OCI-LY7 (cell line): ENCODE measurements around the gene KCNQ5. TPM values are rescaled to one million over a fixed set of nuclear protein-coding genes. Genes with fewer than 3 reads are reported as not detected.

ENCODE experiments used
- BruUV-seq: library from RNA; stranded (reverse); fragments of 400-500 nt; replicated peaks from 2 replicates; lab custom pipeline; 2021; lab: Mats Ljungman, UMichigan
- CTCF ChIA-PET: fragments of 300-600 bp; sonication (Branson Sonifier 250); formaldehyde crosslinking; loops from one replicate; lab custom pipeline; 2022; ENCODE audit warnings: antibody characterized with exemption; ENCODE audit not compliant: unreplicated experiment; lab: Charles Lee
- POLR2A ChIA-PET: fragments of 300-600 bp; sonication (Branson Sonifier 250); formaldehyde crosslinking; loops from one replicate; lab custom pipeline; 2022; ENCODE audit warnings: antibody characterized with exemption; lab: Charles Lee
- DNase-seq: peaks from one replicate; pipeline ENCODE4 v3.0.0-alpha.2; 2015; ENCODE audit warnings: low spot score
- H2AFZ ChIP-seq: fragments of 200-600 bp; sonication (generic), shearing (Covaris generic); 2 replicates; pipeline ENCODE4 v1.6.1; 2014; ENCODE audit warnings: mild to moderate bottlenecking, antibody characterized with exemption, low read length, moderate library complexity
- H3K27ac ChIP-seq: fragments of 200-600 bp; sonication (generic); 2 replicates; pipeline ENCODE4 v1.5.1; 2014; ENCODE audit warnings: mixed run types, low read depth, mild to moderate bottlenecking, moderate library complexity, low read length, inconsistent platforms; ENCODE audit not compliant: poor library complexity, severe bottlenecking
- H3K36me3 ChIP-seq: fragments of 200-600 bp; sonication (generic); 2 replicates; pipeline ENCODE4 v1.6.1; 2014; ENCODE audit warnings: mild to moderate bottlenecking, antibody characterized with exemption, low read length, moderate library complexity, mixed read lengths; ENCODE audit not compliant: insufficient read depth
- H3K4me1 ChIP-seq: fragments of 200-600 bp; sonication (generic); 2 replicates; pipeline ENCODE4 v1.5.1; 2014; ENCODE audit warnings: mild to moderate bottlenecking, low read length; ENCODE audit not compliant: insufficient read depth, poor library complexity, severe bottlenecking
- H3K4me2 ChIP-seq: fragments of 200-600 bp; sonication (generic); 2 replicates; pipeline ENCODE4 v1.6.1; 2014; ENCODE audit warnings: mild to moderate bottlenecking, low read length
- H3K4me3 ChIP-seq: fragments of 200-600 bp; sonication (generic); 2 replicates; pipeline ENCODE4 v1.5.1; 2014; ENCODE audit warnings: mild to moderate bottlenecking, low read depth, low read length; ENCODE audit not compliant: poor library complexity, severe bottlenecking
- H3K79me2 ChIP-seq: fragments of 200-600 bp; sonication (generic); 2 replicates; pipeline ENCODE4 v1.6.1; 2016; ENCODE audit warnings: low read depth, mild to moderate bottlenecking, low read length, moderate library complexity, mixed read lengths; ENCODE audit not compliant: insufficient read depth
- H3K9me2 ChIP-seq: fragments of 200-600 bp; sonication (generic); 2 replicates; pipeline ENCODE4 v1.6.1; 2016; ENCODE audit warnings: mild to moderate bottlenecking, low read length, mixed read lengths; ENCODE audit not compliant: insufficient read depth
- H3K9me3 ChIP-seq: fragments of 200-600 bp; sonication (generic); 2 replicates; pipeline ENCODE4 v1.6.1; 2014; ENCODE audit warnings: mild to moderate bottlenecking, mixed run types, low read length, mixed read lengths
- H4K20me1 ChIP-seq: fragments of 200-600 bp; sonication (generic); 2 replicates; pipeline ENCODE4 v1.6.1; 2014; ENCODE audit warnings: mild to moderate bottlenecking, antibody characterized with exemption, low read length, moderate library complexity, mixed read lengths; ENCODE audit not compliant: insufficient read depth
- CTCF ChIP-seq: fragments of 200-600 bp; sonication (generic); conservative IDR thresholded peaks from 2 replicates; pipeline ENCODE4 v1.5.1; 2014; ENCODE audit warnings: mild to moderate bottlenecking, antibody characterized with exemption, low read length, moderate library complexity, mixed read lengths
- EZH2phosphoT487 ChIP-seq: fragments of 200-600 bp; sonication (generic); IDR thresholded peaks from 2 replicates; pipeline ENCODE4 v1.6.1; 2018; ENCODE audit warnings: low read depth, borderline replicate concordance, mild to moderate bottlenecking, mixed run types, antibody characterized with exemption, low read length, moderate library complexity, mixed read lengths
- intact Hi-C: fragments of 100-400 bp; cut with micrococcal nuclease; formaldehyde crosslinking; loops from one replicate; pipeline ENCODE4 v1.10.0; 2022; ENCODE audit not compliant: unreplicated experiment
- total RNA-seq, 2 experiments: library from RNA; depleted of rRNA in 1 of 2; stranded (reverse); fragments of >200 nt in 1 of 2; shearing (Covaris generic) in 1 of 2; gene quantifications; 2 replicates each; pipeline ENCODE4 v1.2.3, GENCODE V29; 2014 to 2022

The KCNQ5 gene
- total RNA-seq, 2 experiments from 2014 or later: 26.1 to 29.7 TPM

GRCh38 chr6:72651967-72652956, 30.4 kb downstream of the KCNQ5 start:
- POLR2A ChIA-PET: no interaction called here
- H3K9me2 ChIP-seq: no peaks in the 10 kb centered on the region
- H3K4me2 ChIP-seq: peak overlapping the region; percentile 33
- H3K4me3 ChIP-seq: no peak overlapping the region
- H3K4me1 ChIP-seq: peaks cover 37% of the 10 kb centered on the region
- H2AFZ ChIP-seq: no peak overlapping the region
- H3K79me2 ChIP-seq: peaks cover 89% of the 10 kb centered on the region; the same call in 1 of the 2 replicates
- H3K36me3 ChIP-seq: peaks cover 20% of the 10 kb centered on the region; the same call in 1 of the 2 replicates
- no peak for DNase-seq
- no peak overlapping the region for H3K27ac ChIP-seq
- CTCF ChIA-PET: no interaction called here
- TF ChIP-seq CTCF (no peak), EZH2phosphoT487 (no peak)
- no TSS peak for BruUV-seq
- no peaks in the 10 kb centered on the region for H3K9me3 ChIP-seq
- peaks cover 18% of the 10 kb centered on the region; the same call in 1 of the 2 replicates for H4K20me1 ChIP-seq
- intact Hi-C loops: no loop called here

- peaks cover 96% of the 10 kb centered on the region; the same call in 1 of the 2 replicates for H3K79me2 ChIP-seq
- intact Hi-C loops: no loop called here
- H2AFZ ChIP-seq: no peak overlapping the region
- peaks cover 37% of the 10 kb centered on the region for H3K4me1 ChIP-seq
- POLR2A ChIA-PET: interaction anchor here (0.8 kb wide), 1 partner anchor 1086 kb away, joined by 3 read pairs; no protein-coding TSS in a partner anchor
- peak; percentile 24 for DNase-seq
- CTCF ChIA-PET: no interaction called here
- H3K9me3 ChIP-seq: no peaks in the 10 kb centered on the region
- BruUV-seq: no TSS peak
- H3K27ac ChIP-seq: no peak overlapping the region
- H3K36me3 ChIP-seq: peaks cover 13% of the 10 kb centered on the region; the same call in 1 of the 2 replicates
- H3K9me2 ChIP-seq: no peaks in the 10 kb centered on the region
- H4K20me1 ChIP-seq: peaks cover 18% of the 10 kb centered on the region; the same call in 1 of the 2 replicates
- peak overlapping the region; percentile 33 for H3K4me2 ChIP-seq
- TF ChIP-seq EZH2phosphoT487 (no peak), CTCF (no peak)
- H3K4me3 ChIP-seq: no peak overlapping the region
These were observed 31.2 kb downstream of the KCNQ5 start for GRCh38 chr6:72653026-72653425.
